HepG2 (cell line): ENCODE results near the gene TXN2. TPM values are rescaled to one million over a fixed set of nuclear protein-coding genes. Genes with fewer than 3 reads are reported as not detected.

ENCODE experiments used
- ARNT2 ChIP-seq: sonication (generic); formaldehyde crosslinking; IDR thresholded peaks from 2 replicates; pipeline ENCODE4 v1.8.0; 2022; ENCODE audit warnings: mild to moderate bottlenecking, low read depth, missing genetic modification reagents, moderate library complexity
- BORCS8-MEF2B ChIP-seq: sonication (generic); formaldehyde crosslinking; IDR thresholded peaks from 2 replicates; pipeline ENCODE4 v1.8.0; 2022; ENCODE audit warnings: mild to moderate bottlenecking, missing genetic modification reagents
- EP300 ChIP-seq, 3 experiments: sonication (generic) in 1 of 3; formaldehyde crosslinking in 1 of 3; IDR thresholded peaks; 2 replicates each; pipeline versions ENCODE4 v1.5.1 to v1.6.1; 2011 to 2020; ENCODE audit warnings: low read depth in 2 of 3, low read length in 2 of 3, borderline replicate concordance in 1 of 3, improper control_type of control experiment in 1 of 3, mild to moderate bottlenecking in 1 of 3, missing genetic modification reagents in 1 of 3, moderate library complexity in 1 of 3
- EZH2 ChIP-seq: conservative IDR thresholded peaks from 2 replicates; pipeline ENCODE4 v1.6.1; 2012; ENCODE audit warnings: mild to moderate bottlenecking, low read depth, low read length, moderate library complexity
- GFI1 ChIP-seq: sonication (generic); formaldehyde crosslinking; IDR thresholded peaks from 2 replicates; pipeline ENCODE4 v1.5.0; 2020; ENCODE audit warnings: missing genetic modification reagents, mild to moderate bottlenecking, borderline replicate concordance
- HDAC6 ChIP-seq: fragments of 200-600 bp; sonication (generic); IDR thresholded peaks from 2 replicates; pipeline ENCODE4 v1.7.0; 2017; ENCODE audit warnings: mild to moderate bottlenecking, antibody characterized with exemption, low read length, low read depth
- NBN ChIP-seq: fragments of 450-650 bp; conservative IDR thresholded peaks from 2 replicates; pipeline ENCODE4 v1.6.1; 2017
- PRPF4 ChIP-seq: fragments of 200-400 bp; formaldehyde crosslinking; IDR thresholded peaks from 2 replicates; pipeline ENCODE4 v1.6.1; 2016; ENCODE audit warnings: low read length, low read depth; ENCODE audit not compliant: poor library complexity, severe bottlenecking
- PTBP1 ChIP-seq: fragments of 200-400 bp; formaldehyde crosslinking; IDR thresholded peaks from 2 replicates; pipeline ENCODE4 v1.6.1; 2018; ENCODE audit warnings: low read length, low read depth; ENCODE audit not compliant: poor library complexity, severe bottlenecking
- SRSF9 ChIP-seq: fragments of 200-400 bp; formaldehyde crosslinking; IDR thresholded peaks from 2 replicates; pipeline ENCODE4 v1.6.1; 2018; ENCODE audit warnings: borderline replicate concordance, mild to moderate bottlenecking, low read depth, low read length; ENCODE audit not compliant: insufficient read depth, poor library complexity, severe bottlenecking
- TCF7 ChIP-seq: sonication (generic); IDR thresholded peaks from 2 replicates; pipeline ENCODE4 v1.6.1; 2016; ENCODE audit warnings: antibody characterized with exemption, low read depth
- ZMAT3 ChIP-seq: sonication (generic); formaldehyde crosslinking; conservative IDR thresholded peaks from 2 replicates; pipeline ENCODE4 v1.7.0; 2021; ENCODE audit warnings: missing genetic modification reagents
- ZNF44 ChIP-seq: sonication (generic); formaldehyde crosslinking; IDR thresholded peaks from 2 replicates; pipeline ENCODE4 v1.5.1; 2020; ENCODE audit warnings: mild to moderate bottlenecking, missing genetic modification reagents
- ZNF605 ChIP-seq: sonication (generic); formaldehyde crosslinking; IDR thresholded peaks from 2 replicates; pipeline ENCODE4 v1.8.0; 2022; ENCODE audit warnings: mild to moderate bottlenecking, missing genetic modification reagents
- ZNF644 ChIP-seq: IDR thresholded peaks from 2 replicates; pipeline ENCODE4 v1.6.1; 2016; ENCODE audit warnings: low read depth
- polyA plus RNA-seq, 8 experiments: library from polyadenylated mRNA; depleted of rRNA in 3 of 8; stranded (reverse) in 7 of 8; unstranded in 1 of 8; fragments of >200 nt; fragmentation: Illumina TruSeq in 4 of 8; extraction: Trizol in 4 of 8; gene quantifications; 2 replicates each; pipeline versions ENCODE4 v1.2.1 to v1.2.3, GENCODE V29; 2011 to 2016; ENCODE audit warnings: low read depth in 4 of 8, missing spikeins in 1 of 8, mixed read lengths in 1 of 8; ENCODE audit not compliant: insufficient read depth in 1 of 8
- total RNA-seq, 5 experiments: library from RNA; depleted of rRNA; stranded (reverse); fragments of >200 nt; fragmentation: Illumina TruSeq; extraction: Trizol; gene quantifications; 2 replicates each; pipeline ENCODE4 v1.2.3, GENCODE V29; 2016; ENCODE audit warnings: low read depth in 1 of 5
- TF ChIP-seq, protein P1 (sequence below): sonication (generic); formaldehyde crosslinking; conservative IDR thresholded peaks from 2 replicates; pipeline ENCODE4 v1.4.0; 2020; ENCODE audit warnings: missing genetic modification reagents
- TF ChIP-seq, protein P2 (sequence below): sonication (generic); formaldehyde crosslinking; IDR thresholded peaks from 2 replicates; pipeline ENCODE4 v1.5.0; 2020; ENCODE audit warnings: missing genetic modification reagents
- TF ChIP-seq, protein P3 (sequence below): sonication (generic); formaldehyde crosslinking; IDR thresholded peaks from 2 replicates; pipeline ENCODE4 v1.5.0; 2020; ENCODE audit warnings: missing genetic modification reagents
- TF ChIP-seq, protein P4 (sequence below), 2 experiments: sonication (generic) in 1 of 2; formaldehyde crosslinking in 1 of 2; IDR thresholded peaks; 2 replicates each; pipeline versions ENCODE4 v1.4.0 to v1.6.1; 2018 to 2020; ENCODE audit warnings: missing genetic modification reagents in 2 of 2, borderline replicate concordance in 1 of 2, low read depth in 1 of 2, mild to moderate bottlenecking in 1 of 2, missing biosample characterization in 1 of 2
- TF ChIP-seq, protein P5 (sequence below): IDR thresholded peaks from 2 replicates; pipeline ENCODE4 v1.6.1; 2012; ENCODE audit warnings: inconsistent platforms

TXN2 gene
- total and polyA plus RNA-seq, 2 of the 13 experiments (the other 11 are each of a cell fraction or from before 2014, with no cell fraction given) = 41.4 to 109 TPM

DNA sequence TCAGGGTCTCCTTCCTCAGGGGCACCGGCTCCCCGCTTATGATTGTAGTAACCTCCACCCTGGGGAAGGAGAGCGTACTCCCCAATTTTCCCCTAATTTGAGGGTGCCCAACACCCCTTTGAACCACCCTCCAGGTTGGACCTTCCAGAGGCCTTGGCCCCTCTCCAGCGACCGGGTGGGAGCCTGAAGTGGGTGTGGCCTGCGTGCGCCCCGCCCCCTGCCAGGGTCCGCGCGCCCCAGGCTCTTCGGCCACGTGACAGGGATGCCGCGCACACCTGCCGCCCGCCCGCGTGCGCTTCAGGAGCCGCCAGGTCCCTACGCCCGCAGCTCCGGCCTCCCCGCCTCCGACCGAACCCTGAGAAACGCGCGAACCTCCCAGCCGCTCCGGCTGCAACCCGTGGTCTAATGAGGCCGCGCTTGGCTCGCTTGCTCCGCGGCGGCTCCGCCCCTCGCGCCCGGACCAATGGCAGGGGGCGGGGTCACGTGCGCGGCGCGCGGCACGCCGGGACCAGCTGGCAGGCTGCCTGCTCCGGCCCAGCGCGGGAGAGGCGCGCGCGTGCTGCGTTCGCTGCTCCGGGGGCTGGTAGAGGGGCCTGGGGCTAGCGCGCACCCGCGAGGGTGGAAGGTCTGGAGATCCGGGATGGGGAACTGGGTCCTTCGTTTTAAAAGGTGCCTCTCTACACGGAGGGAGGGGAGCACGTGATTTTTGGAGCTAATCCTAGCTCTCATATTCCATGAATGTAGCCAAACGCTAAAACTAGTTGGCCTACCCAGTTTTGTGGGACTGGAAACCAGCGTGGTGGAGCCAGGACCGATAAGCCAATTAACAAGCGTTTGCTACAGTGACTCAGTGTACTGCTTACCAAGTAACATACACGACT lies 25.4 kb upstream of the TXN2 start, which contains the start of gene FOXRED2 (continued):
- TF ChIP-seq ZNF605 (CRISPR knock-in tag) = peak; percentile 94
- TF ChIP-seq ZNF644 (CRISPR knock-in tag) = no peak
- no peak for TF ChIP-seq PTBP1
- TF ChIP-seq HDAC6 = no peak
- TF ChIP-seq, protein P1, sequence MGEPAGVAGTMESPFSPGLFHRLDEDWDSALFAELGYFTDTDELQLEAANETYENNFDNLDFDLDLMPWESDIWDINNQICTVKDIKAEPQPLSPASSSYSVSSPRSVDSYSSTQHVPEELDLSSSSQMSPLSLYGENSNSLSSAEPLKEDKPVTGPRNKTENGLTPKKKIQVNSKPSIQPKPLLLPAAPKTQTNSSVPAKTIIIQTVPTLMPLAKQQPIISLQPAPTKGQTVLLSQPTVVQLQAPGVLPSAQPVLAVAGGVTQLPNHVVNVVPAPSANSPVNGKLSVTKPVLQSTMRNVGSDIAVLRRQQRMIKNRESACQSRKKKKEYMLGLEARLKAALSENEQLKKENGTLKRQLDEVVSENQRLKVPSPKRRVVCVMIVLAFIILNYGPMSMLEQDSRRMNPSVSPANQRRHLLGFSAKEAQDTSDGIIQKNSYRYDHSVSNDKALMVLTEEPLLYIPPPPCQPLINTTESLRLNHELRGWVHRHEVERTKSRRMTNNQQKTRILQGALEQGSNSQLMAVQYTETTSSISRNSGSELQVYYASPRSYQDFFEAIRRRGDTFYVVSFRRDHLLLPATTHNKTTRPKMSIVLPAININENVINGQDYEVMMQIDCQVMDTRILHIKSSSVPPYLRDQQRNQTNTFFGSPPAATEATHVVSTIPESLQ (CRISPR knock-in tag) = no peak
- no peak for TF ChIP-seq EZH2
- TF ChIP-seq EP300 (IDR thresholded peaks at IDR 0.05; ENCODE audit: low read depth in 2 of 2, low read length in 2 of 2) = peak in 1 of 2 experiments; percentile 48; a peak in 2 of 4 replicates
- TF ChIP-seq EP300 (CRISPR knock-in tag; IDR thresholded peaks at IDR 0.05; ENCODE audit: borderline replicate concordance) = 0 out of 2 replicates have a peak, but pooled peaks have one; percentile 15
- no peak for TF ChIP-seq TCF7
- TF ChIP-seq ZMAT3 = peak; percentile 80; the same call in 1 of the 2 replicates
- TF ChIP-seq, protein P2, sequence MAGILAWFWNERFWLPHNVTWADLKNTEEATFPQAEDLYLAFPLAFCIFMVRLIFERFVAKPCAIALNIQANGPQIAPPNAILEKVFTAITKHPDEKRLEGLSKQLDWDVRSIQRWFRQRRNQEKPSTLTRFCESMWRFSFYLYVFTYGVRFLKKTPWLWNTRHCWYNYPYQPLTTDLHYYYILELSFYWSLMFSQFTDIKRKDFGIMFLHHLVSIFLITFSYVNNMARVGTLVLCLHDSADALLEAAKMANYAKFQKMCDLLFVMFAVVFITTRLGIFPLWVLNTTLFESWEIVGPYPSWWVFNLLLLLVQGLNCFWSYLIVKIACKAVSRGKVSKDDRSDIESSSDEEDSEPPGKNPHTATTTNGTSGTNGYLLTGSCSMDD (CRISPR knock-in tag) = peak; percentile 94
- TF ChIP-seq, protein P3, sequence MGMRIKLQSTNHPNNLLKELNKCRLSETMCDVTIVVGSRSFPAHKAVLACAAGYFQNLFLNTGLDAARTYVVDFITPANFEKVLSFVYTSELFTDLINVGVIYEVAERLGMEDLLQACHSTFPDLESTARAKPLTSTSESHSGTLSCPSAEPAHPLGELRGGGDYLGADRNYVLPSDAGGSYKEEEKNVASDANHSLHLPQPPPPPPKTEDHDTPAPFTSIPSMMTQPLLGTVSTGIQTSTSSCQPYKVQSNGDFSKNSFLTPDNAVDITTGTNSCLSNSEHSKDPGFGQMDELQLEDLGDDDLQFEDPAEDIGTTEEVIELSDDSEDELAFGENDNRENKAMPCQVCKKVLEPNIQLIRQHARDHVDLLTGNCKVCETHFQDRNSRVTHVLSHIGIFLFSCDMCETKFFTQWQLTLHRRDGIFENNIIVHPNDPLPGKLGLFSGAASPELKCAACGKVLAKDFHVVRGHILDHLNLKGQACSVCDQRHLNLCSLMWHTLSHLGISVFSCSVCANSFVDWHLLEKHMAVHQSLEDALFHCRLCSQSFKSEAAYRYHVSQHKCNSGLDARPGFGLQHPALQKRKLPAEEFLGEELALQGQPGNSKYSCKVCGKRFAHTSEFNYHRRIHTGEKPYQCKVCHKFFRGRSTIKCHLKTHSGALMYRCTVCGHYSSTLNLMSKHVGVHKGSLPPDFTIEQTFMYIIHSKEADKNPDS = no peak; the same call in 1 of the 2 replicates
- peak; percentile 98 for TF ChIP-seq ARNT2
- TF ChIP-seq NBN = no peak
- no peak for TF ChIP-seq SRSF9
- TF ChIP-seq PRPF4 = no peak
- TF ChIP-seq, protein P4, sequence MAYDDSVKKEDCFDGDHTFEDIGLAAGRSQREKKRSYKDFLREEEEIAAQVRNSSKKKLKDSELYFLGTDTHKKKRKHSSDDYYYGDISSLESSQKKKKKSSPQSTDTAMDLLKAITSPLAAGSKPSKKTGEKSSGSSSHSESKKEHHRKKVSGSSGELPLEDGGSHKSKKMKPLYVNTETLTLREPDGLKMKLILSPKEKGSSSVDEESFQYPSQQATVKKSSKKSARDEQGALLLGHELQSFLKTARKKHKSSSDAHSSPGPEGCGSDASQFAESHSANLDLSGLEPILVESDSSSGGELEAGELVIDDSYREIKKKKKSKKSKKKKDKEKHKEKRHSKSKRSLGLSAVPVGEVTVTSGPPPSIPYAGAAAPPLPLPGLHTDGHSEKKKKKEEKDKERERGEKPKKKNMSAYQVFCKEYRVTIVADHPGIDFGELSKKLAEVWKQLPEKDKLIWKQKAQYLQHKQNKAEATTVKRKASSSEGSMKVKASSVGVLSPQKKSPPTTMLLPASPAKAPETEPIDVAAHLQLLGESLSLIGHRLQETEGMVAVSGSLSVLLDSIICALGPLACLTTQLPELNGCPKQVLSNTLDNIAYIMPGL (CRISPR knock-in tag; IDR thresholded peaks at IDR 0.05; ENCODE audit: borderline replicate concordance in 1 of 2, low read depth in 1 of 2) = 0 out of 4 replicates have a peak, but pooled peaks of 1 of the 2 experiments have one; percentile 26
- peak; percentile 81 for TF ChIP-seq GFI1 (CRISPR knock-in tag)
- TF ChIP-seq ZNF44 = peak; percentile 85; the same call in 1 of the 2 replicates
- TF ChIP-seq, protein P5, sequence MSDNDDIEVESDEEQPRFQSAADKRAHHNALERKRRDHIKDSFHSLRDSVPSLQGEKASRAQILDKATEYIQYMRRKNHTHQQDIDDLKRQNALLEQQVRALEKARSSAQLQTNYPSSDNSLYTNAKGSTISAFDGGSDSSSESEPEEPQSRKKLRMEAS = peak; percentile 100
- peak; percentile 99 for TF ChIP-seq BORCS8-MEF2B (CRISPR knock-in tag)
